Epidermal melanocyte (primary cell): ENCODE measurements around the gene CELA3B.
A peak's percentile ranks its signal among the peaks of the same experiment; 100 is the strongest.
"Not testable (repeated sequence)": the region's sequence is repeated elsewhere in the genome, so short reads cannot be mapped to it uniquely, and the experiment has no call there.

Experiments used
- DNase-seq: peaks from one replicate; pipeline ENCODE4 v3.0.0; 2011; ENCODE audit warnings: low spot score; ENCODE audit not compliant: insufficient read length

Gene CELA3B

DNA sequence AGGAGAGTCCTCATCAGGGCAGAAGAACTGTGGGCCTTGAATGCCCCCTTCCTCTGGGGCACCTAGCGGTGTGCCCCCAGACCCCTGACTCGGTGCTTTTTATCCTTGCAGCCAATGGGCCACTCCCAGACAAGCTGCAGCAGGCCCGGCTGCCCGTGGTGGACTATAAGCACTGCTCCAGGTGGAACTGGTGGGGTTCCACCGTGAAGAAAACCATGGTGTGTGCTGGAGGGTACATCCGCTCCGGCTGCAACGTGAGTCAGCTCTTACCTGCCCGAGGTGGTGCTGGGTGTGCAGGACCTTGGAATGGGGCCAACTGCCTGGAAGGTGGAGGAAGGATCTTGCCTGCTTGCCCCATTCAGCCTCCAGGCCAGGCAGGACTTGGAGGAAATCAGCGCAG lies 30.4 kb downstream of the CELA3B start:
- not testable (repeated sequence) for DNase-seq

DNA sequence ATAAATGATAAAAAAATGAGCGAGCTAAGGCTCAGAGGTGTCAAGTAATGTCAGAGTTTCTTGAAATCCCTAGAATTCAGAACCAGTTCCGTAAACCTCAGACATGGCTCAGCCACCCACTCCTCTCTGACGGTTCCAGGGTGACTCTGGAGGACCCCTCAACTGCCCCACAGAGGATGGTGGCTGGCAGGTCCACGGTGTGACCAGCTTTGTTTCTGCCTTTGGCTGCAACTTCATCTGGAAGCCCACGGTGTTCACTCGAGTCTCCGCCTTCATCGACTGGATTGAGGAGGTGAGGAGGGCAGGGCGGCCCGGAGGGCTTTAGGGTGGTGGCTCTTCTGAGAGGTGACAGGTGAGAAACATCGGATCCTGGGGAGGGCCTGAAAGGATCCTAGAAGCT lies 32.7 kb downstream of the CELA3B start:
- DNase-seq = not testable (repeated sequence)

DNA sequence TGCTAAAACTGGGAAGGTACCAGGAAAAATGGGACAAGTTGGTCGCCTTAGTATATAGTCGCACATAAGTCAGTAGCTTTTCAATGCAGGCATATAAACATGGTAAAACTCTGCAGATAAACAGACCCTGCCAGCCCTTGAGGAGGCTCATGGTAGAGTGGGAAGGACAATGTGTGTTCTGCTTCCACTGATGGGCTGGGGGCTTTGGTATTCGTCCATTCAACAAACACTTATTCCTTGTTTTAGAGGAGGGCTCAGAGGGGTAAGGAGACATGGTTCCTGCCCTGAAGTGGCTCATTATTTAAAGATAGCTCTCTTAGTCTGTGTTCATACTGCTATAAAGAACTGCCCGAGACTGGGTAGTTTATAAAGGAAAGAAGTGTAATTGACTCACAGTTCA lies 35.9 kb downstream of the CELA3B start:
- DNase-seq = not testable (repeated sequence)

DNA sequence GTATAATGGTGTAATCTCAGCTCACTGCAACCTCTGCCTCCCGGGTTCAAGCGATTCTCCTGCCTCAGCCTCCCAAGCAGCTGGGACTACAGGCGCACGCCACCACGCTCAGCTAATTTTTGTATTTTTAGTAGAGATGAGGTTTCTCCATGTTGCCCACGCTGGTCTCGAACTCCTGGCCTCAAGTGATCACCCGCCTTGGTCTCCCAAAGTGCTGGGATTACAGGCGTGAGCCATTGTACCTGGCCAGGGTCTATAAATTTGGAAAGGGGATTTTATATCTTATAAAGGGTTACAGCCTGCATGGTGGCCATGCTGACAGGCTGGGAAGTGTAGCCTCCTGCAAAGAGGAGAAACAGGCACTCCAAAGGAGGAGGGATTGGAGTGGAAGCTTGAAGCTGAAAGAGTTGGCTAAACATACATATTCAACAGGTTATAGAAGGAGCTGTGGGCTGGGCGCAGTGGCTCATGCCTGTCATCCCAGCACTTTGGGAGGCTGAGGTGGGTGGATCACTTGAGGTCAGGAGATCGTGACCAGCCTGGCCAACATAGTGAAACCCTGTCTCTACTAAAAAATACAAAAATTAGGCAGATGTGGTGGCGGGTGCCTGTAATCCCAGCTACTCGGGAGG lies 37.9 kb downstream of the CELA3B start:
- not testable (repeated sequence) for DNase-seq

DNA sequence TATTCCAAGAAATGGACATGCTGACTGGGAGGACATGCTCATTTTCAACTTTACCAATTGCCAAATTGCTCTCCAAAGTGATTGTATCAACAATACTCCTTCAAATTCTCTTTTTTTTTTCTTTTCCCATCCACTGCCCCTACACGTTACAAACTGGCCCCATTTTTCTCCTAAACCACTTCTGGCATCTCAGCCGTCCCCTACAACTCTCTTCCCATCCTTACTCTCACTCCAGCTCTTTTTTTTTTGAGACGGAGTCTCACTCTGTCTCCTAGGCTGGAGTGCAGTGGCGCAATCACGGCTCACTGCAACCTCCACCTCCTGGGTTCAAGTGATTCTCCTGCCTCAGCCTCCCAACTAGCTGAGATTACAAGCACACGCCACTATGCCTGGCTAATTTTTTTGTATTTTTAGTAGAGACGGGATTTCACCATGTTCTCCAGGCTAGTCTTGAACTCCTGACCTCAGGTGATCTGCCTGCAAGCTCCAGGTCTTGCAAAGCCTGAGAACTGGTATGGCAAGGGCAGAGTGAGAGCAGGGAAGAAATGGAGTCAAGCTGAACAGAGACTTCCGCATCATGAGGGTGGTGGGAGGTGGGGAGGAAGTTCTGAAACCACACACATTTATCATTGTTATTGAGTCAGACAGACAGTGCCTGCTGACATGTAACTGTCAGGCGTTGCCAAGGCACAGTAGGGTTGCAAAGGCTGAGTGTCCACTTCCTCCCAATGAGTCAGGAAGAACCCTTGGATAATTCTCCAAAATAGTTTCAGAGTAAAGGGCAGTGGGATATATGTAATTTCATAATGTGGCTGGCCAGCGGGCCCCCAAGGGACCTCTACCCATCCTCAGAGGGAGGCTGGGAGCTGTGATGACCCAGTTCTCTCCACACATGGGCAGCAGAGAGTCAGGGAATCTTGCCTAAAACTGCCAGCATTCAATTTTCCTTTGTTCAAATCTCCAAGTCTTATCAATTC lies 42.0 kb downstream of the CELA3B start:
- DNase-seq = peak; percentile 23

DNA sequence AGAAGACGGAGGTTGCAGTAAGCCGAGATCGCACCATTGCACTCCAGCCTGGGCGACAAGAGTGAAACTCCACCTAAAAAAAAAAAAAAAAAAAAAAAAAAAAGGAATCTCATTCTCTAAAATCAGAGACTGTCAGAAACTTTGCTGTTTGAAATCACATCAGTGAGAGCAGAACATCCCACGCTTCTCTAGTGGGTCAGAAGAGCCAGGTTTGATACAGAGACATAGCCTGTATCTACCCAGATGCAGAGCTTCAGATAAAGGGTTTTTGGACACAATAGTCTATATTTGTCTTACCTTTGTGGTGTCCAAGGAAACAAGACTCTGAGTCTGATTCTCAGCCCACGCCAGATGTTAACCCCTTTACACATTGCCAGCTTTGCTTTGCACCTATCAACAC lies 44.2 kb downstream of the CELA3B start:
- DNase-seq = no peak

DNA sequence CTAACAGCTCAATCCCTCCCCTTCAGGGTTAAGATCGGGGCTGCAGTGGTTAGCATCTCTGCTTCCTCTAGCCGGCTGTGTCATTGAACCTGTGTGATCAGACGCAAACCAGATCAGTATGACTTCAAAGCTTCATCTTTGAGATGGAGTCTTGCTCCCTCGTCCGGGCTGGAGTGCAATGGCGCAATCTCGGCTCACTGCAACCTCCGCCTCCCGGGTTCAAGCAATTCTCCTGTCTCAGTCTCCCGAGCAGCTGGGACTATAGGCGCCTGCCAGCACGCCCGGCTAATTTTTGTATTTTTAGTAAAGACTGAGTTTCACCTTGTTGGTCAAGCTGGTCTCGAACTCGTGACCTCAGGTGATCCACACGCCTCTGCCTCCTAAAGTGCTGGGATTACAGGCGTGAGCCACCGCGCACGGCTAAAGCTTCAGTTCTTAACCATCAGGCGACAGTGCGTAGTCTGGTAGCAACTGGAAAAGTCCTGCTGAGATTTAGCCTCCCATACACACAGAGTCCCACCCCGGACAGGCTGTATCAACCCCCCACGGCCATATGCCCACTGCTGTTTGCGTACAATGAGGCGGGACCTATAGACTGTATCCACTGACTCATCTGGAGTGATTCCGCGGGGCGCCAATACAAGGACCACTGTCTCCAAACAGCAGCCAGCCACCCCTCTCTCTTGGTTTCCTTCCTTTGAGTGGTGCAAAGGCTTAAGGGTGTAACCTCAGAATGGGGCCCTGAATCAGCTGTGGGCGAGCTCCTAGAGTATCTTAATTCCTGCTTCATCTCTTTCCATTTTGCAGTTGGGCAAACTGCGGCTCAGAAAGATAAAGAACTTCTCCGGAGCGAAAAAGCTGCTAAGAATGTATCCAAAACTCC lies 47.9 kb downstream of the CELA3B start:
- DNase-seq = peak; percentile 59

DNA sequence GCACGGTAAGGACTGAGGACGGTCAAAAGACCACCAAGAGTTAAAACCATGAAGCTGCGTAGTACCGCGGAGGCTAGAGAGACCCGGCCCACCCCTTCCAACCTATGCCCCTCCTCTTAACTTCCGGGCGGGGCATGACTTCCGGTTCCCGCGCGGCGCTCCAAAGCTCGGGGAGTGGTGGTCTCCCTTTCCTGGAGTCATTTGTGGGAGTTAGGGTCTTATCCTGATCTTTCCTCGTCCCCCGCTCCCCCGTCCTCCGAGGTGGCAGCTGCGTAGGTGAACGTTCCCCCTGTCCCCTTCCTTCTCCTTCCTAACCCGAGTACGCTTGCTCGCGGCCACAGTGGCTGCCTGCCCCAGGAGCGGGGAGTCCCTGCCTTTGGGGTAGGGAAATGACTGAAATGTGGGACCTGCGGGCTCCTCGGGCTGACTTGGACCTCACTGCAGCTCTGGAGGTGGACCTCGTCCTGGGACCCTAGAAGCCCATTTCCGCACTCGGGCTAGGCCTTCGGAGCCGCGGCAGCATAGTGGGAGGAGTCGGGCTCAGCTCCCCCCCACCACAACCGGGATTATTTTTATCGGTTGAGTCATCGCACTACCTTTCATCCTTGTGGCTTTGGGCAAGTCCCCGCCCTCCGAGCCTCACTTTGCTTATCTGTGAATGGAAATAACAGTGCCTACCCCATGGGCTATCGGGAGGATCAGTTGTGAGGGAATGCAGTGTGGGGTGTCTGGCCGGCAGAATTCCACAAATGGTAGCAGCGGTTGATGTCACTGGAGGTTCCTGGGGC lies 48.7 kb downstream of the CELA3B start:
- DNase-seq = peak; percentile 92

DNA sequence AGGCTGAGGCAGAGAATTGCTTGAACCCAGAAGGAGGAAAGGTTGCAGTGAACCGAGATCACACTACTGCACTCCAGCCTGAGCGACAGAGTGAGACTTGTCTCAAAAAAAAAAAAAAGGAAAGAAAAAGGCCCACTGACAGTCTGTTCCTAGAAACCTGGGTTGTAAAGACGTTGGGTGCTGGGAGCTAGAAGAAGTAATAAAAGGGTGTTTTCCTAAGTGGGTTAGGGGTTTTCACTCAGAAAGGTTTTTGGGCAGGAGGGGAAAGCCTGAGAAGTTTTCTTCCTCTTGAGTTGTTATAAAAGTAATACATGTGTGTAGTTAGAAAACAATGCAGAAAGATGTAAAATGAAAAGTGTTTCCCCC lies 50.1 kb downstream of the CELA3B start:
- no peak for DNase-seq

DNA sequence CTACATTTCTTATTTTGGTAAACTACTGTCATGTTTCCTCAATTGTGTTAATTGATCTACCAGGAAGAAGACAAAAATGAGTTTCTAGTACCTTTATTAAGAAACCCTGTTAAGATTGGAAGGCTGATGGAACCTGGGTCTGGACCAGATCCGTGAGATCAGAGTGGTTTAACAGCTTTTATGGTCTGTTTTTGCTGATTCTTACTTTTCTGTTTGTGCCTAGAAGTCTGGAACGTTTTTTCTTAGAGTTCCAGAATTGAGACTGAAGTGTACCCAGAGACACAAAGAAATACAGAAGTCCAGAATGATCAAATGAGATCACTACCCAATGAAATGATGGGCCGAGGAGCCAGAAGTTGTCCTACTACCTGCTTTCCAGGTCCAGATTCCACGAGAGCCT lies 53.2 kb downstream of the CELA3B start:
- no peak for DNase-seq

DNA sequence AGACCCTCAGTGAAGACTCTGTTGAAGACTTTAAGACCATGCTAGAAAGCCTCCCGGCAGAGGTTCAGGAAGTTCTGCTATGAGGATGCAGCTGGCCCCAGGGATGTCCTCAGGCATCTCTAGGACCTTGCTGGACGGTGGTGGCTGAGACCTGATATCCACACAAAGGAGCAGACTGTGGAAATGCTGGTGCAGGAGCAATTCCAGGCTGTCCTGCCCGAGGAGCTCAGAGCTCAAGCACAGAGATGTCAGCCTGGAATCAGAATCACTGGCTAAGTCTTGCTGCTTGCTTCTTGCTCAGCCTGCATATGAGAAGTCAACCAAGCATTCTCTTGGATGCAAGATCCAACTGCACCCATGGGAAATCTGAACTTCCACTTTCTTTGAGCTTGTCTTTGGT lies 53.7 kb downstream of the CELA3B start:
- DNase-seq = no peak

DNA sequence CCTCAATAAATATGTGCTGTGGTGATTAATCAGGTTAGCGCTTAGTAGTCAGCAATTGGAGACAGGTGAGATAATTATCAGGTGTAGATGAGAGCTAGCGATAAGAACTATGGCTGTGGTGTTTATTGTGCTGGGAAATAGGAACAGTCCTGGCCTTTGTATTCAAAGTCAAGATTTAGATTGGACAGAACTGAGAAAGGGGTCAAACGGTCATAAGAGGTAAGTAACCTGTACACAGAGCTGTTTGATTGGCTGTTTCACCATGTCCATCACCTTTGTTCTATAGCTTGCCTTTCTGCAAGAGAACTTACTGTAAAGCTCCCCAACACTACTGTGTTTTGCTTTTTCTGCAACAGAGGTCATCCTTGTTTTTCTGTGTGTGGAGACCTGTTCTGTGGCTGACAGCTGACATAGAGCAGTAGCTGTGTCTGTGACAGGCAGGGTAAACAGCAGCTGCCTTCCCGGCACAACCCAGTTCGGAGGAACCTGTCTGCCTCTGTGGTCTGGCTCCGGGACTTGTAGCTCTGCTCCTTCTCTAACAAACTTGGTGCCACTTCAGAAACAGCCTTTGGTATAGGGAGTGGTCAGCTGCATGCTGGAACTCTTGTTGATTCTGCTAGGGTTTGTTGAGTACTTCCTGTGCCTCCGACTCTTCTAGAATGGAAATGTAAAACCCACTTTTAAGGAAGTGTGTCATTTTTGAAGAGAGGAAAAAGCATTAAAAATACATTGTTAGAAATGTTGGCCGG lies 54.6 kb downstream of the CELA3B start:
- no peak for DNase-seq

DNA sequence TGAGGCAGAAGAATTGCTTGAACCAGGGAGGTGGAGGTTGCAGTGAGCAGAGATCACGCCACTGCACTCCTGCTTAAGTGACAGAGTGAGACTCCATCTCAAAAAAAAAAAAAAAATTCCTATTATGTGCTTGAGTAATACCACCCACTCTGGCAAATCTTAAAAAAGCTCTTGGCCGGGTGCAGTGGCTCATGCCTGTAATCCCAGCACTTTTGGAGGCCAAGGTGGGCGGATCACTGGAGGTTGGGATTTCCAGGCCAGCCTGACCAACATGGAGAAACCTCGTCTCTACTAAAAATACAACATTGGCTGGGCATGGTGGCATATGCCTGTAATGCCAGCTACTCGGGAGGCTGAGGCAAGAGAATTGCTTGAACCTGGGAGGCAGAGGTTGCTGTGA lies 58.0 kb downstream of the CELA3B start:
- DNase-seq = not testable (repeated sequence)

DNA sequence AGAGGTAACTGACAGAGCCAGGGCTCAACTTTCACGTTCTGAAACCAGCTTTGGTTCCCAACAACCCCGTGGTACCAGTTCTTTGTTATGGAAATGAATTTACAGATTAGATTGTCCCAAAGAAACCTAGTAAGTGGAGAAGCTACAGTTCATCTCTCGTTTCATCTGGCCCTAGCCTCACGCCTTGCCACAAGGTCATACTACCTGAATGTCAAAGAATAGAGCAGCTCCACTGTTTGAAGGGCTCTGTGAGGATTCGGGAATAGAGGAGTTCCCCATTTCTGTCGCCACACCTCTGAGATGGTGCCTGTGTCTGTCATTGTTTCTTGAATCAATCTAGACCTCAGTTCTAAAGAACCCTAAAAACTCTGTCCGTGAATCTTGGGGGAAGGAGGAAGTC lies 60.7 kb downstream of the CELA3B start:
- no peak for DNase-seq

DNA sequence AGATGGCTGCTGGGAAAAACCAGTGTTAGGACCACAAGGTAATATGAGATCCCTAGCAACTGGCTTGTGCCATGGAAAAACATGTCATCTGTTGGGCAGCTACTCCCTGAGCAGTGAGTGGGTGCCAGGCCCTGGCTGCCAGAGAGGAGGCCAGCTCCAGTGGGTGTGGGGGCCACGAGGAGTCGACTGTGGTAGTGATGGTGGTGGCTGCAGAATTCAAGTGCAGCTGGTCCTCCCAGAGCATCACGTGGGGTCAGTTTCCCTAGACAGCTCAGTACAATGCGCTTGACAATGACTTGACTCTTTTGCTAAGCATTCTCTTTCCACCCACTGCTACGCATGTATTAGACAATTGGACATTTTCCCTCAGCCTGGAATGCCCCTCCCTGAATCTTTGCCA lies 61.2 kb downstream of the CELA3B start:
- DNase-seq = no peak
